Amniotic stem cell (primary cell): ENCODE measurements around the gene ARL14EP.

Experiments
- DNase-seq: peaks from one replicate; lab custom pipeline; 2025; lab: John Stamatoyannopoulos, UW

Gene ARL14EP

GRCh38 chr11:30326906-30327305 is 4.0 kb downstream of the ARL14EP start:
- no peak for DNase-seq

DNA sequence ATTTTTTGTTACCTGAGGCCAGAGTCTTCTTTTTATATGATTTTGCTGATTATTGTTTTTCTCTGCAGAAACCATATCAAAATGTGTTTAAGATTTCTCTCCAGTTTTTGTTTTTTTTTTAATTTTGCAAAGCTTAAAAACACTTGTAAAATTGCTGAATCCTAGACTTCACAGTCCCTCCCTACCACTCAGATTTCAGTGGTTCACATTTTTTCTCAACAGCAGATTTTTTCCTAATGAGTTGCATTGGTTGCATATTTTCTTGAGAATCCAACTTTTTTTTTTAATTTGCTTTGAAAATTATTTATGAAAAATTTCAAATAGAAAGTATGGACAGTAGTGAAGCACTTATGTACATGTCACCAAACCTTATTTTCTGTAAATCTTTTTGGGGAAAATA is 5.8 kb downstream of the ARL14EP start:
- no peak for DNase-seq

GRCh38 chr11:30329150-30329940 is 6.4 kb downstream of the ARL14EP start:
- no peak for DNase-seq

- no peak for DNase-seq
These were observed 10.5 kb downstream of the ARL14EP start for GRCh38 chr11:30333405-30333804.

DNA sequence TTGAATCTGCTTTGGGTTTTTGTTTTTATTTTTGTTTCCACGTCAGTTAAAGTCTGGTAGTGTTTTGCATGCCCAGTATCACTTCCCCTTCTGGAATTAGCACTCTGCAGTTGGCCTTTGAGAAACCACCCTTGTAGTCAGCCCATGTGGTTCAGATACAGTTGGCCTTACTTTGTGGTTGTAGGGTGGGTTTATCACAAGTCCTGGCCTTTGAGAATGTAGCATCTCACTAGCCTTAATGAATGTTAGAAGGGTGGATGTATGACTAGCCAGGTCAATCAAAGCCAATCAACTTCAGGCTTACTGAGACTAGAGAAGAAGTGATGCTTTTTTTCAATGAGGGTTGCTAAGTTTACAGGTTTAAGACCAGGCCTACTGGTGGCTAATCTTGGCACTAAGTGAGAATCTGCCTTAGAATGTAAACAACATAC is 19.8 kb downstream of the ARL14EP start:
- no peak for DNase-seq

- no peak for DNase-seq
These were observed 21.2 kb downstream of the ARL14EP start for GRCh38 chr11:30344085-30344484.

DNA sequence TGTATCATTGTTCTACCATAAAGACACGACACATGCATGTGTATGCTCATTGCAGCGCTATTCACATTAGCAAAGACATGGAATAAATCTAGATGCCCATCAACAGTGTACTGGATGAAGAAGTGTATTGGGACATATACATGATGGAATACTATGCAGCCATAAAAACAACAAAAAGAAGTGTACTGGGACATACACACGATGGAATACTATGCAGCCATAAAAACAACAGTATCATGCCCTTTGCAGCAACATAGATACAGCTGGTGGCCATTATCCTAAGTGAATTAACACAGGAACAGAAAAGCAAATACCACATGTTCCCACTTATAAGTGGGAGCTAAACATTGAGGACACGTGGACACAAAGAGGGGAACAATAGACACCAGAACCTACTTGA is 22.7 kb downstream of the ARL14EP start:
- no peak for DNase-seq

- no peak for DNase-seq
These were observed 23.3 kb downstream of the ARL14EP start for GRCh38 chr11:30346068-30346688.

DNA sequence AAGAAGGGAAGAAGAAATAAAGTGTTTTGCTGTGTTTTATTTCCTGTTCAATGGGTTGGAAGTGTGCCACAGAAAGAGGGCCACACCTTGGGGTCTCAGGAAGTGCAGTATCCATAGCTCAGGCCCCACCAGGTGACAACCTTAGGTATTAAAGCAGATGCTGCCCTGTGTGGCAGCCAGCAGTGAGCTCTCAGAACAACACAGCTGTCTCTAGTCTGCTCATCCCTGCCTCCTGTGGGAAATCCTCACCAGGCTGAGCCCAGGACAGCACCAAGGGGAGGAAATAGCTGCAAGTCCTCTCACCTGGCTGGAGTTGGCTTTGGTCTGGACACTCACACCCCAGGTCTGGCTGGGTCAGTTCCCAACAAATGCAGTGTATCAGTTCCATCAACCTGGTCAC is 25.1 kb downstream of the ARL14EP start:
- DNase-seq, result no peak

DNA sequence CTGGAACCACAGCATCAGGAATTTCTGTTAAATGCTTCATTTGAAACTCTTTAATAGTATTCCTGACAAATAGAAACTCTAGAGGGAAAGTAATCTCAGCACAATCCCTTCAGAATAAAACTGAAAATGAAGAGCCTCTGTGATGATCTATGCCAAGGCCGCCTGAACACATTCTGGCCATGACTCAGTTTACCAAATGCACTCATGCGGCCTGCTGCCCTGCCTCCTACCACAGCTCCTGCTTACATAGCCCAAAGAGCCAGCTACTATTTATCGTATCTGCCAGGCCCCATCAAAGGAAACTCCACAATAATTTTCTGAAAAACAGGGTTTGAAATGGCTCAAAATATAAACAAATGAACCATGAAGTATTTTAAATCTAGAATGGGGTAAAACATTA is 27.0 kb downstream of the ARL14EP start:
- no peak for DNase-seq

DNA sequence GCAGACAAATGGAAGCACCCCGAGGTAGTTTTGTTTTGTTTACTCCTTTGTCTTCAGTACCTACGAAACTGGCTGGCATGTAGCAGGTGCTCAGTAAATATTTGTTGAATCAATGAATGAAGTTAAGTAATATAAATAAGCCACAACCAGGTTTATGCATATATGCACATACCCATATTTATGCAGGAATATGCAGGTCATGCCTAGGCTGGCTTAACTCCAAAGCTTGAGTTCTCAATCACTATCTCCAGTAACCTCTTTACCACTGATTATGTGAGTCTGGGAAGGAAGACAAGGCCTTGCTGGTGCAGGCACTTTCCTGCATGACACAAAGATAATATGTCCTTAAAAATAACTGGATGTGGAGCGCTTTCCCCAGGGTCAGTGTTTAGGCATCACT is 27.5 kb downstream of the ARL14EP start:
- DNase-seq, result no peak

DNA sequence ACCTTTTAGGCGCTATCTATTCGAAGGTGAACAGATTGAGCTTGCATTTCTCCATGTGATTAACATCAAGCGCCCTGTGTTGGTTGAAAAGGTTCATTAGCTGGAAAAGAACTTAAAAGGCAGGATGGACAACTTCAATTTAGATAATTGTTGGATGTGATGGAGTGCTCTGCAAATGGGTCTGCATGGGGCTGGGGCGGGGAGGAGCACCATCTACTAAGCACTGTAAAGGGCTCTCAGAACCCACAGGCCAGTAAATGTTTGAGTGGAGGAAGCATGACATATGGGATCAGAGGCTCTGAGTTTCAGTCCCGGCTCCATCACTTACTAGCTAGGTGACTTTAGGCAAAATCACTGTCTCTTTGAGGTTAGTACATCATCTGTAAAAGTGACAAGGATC is 28.2 kb downstream of the ARL14EP start:
- no peak for DNase-seq

GRCh38 chr11:30356391-30356790 is 33.5 kb downstream of the ARL14EP start:
- no peak for DNase-seq

DNA sequence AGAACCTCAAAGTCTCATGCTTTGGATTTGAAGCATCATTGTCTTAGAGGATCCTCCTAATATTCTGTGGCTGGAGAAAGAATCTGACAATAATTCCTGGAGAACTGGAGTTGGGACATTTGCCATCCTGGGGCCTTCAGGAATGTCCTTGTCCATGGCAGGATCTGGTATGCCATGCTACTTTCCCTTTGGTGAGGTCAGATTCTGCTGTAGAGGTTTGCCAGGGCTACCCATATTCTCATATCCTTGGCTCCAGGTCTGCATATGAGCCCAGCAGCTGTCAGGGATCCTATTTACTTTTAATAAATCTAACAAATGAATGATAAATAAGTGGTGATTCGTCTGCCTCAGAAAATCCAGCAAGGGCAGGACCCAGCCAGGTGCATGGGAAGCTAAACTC is 35.0 kb downstream of the ARL14EP start:
- DNase-seq, result no peak

- DNase-seq, result no peak
These were observed 35.6 kb downstream of the ARL14EP start for GRCh38 chr11:30358536-30358935.

DNA sequence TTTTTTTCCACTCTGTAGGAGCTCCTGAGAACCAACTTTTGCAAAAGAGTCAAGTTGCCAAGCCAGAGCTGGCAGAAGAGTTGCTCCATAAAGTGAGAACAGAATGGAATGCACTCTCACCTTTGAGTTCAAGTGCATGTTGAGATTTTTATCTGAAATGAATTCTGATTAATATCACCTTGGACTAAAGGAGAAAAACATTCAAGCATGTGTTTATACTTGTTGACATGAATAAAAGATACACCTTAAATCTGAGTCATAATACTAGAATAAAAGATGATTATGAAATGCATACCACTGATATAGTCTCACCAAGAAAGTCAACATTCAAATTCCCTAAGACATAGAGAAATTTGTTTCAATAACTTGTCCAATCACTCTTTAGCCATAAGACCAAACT is 37.8 kb downstream of the ARL14EP start:
- no peak for DNase-seq

DNA sequence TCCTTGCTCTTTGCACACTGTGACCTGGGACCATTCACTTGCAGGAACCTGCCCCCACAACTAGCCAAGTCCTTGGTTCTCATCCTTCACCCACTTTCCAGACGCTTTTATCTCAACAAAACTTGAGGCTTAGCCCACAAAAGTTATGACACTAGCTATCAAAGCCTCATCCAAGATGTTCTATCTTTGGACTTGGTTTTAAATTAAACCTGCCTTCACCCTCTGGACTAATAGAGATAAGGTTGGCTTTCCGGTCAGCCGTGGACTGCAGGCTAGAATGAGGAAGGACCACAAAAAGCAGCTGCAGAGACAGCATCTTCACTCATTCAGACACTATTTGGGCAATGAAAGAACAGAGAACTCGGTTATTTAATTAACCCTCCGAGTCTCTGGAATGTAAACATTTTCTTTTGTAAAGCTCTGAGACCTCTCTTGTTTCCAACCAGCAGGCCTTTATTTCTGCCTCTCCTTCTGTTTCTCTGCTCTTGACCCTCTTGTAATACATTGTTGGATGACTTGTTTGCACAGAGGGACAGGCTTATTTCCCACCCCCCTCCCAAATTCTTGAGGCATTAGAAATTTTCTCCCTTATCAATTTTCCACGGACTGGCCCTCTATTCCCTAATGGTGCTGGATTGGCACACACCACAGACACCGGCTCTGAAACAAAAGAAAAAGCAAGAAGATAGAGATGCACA is 41.4 kb downstream of the ARL14EP start:
- DNase-seq, result no peak

- no peak for DNase-seq
These were observed 42.1 kb downstream of the ARL14EP start for GRCh38 chr11:30364837-30365482.

GRCh38 chr11:30365793-30366517 is 43.1 kb downstream of the ARL14EP start:
- DNase-seq, result no peak

DNA sequence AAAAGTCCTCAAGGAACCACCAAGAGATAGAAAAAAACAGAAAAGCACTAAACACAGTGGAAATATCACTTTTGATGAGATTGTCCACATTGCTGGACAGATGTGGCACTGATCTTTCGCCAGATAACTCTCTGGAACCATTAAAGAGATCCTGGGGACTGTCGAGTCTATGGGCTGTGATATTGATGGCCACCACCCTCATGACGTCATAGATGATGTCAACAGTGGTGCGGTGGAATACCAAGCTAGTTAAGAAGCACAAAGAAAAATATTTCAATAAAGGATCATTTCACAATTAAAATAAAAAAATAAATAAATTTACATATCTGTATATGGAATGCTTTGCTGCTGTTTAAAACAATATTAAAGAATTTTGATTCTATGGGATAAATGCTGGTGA is 45.5 kb downstream of the ARL14EP start:
- no peak for DNase-seq

- DNase-seq, result no peak
These were observed 47.3 kb downstream of the ARL14EP start for GRCh38 chr11:30370164-30370563.

- no peak for DNase-seq
These were observed 54.4 kb downstream of the ARL14EP start for GRCh38 chr11:30377347-30377746.
